GM10266 (cell line): Measurements from ENCODE around the gene FXYD1.

Experiments used
- DNase-seq: peaks from one replicate; pipeline ENCODE4 v3.0.0; 2012; ENCODE audit errors: extremely low spot score
- TF ChIP-seq, protein P1 (sequence below): IDR thresholded peaks from 2 replicates; pipeline ENCODE4 v1.5.1; 2012; ENCODE audit warnings: mild to moderate bottlenecking, low read depth; ENCODE audit not compliant: control insufficient read depth, insufficient read depth; ENCODE audit errors: missing control alignments

Gene FXYD1

GRCh38 chr19:35117116-35117515, 21.5 kb upstream of the FXYD1 start:
- DNase-seq, result no peak
- TF ChIP-seq, protein P1, sequence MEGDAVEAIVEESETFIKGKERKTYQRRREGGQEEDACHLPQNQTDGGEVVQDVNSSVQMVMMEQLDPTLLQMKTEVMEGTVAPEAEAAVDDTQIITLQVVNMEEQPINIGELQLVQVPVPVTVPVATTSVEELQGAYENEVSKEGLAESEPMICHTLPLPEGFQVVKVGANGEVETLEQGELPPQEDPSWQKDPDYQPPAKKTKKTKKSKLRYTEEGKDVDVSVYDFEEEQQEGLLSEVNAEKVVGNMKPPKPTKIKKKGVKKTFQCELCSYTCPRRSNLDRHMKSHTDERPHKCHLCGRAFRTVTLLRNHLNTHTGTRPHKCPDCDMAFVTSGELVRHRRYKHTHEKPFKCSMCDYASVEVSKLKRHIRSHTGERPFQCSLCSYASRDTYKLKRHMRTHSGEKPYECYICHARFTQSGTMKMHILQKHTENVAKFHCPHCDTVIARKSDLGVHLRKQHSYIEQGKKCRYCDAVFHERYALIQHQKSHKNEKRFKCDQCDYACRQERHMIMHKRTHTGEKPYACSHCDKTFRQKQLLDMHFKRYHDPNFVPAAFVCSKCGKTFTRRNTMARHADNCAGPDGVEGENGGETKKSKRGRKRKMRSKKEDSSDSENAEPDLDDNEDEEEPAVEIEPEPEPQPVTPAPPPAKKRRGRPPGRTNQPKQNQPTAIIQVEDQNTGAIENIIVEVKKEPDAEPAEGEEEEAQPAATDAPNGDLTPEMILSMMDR, result no peak

DNA sequence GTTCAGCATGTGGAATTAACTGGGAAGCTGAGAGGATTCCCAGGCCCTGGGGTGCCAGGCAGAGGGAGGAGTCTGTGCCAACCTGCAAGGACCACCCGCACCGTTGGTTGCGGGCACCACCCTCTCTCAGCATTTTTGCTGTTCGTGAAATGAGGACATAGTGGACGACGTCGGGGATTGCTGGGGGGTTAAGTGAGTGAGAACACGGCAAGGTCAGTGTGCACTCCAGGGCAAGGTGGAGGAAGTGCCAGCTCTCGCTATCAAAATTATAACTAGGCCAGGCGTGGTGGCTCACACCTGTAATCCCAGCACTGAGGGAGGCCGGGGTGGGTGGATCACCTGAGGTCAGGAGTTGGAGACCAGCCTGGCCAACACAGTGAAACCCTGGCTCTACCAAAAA, 20.8 kb upstream of the FXYD1 start:
- TF ChIP-seq, protein P1, result no peak
- DNase-seq, result no peak

- TF ChIP-seq, protein P1, result no peak
Measured at GRCh38 chr19:35118268-35119020, 20.2 kb upstream of the FXYD1 start.

GRCh38 chr19:35119091-35119490, 19.5 kb upstream of the FXYD1 start:
- TF ChIP-seq, protein P1, result no peak
- no peak for DNase-seq

More at GRCh38 chr19:35118268-35119020, 20.2 kb upstream of the FXYD1 start:
- no peak for DNase-seq

DNA sequence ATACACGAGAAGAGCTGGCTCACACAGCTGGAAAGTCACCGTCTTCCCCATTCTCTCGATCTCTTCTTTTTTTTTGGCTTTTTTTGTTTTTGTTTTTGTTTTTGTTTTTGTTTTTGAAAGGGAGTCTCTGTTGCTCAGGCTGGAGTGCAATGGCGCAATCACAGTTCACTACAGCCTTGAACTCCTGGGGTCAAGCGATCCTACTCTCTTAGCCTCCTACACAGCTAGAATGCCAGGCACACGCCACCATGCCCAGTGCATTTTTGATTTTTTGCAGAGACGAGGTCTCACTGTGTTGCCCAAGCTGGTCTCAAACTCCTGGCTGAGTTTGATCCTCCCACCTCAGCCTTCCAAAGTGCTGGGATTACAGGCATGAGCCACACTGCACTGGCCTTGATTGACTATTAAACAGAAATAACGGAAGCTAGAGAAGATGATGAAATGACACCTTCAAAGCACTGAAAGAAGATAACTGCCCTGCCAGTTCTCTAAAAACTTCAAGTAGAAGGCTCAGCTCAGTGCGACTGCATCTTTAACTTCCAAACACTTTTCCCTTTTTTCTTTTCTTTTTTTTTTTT, 19.0 kb upstream of the FXYD1 start:
- TF ChIP-seq, protein P1, result no peak
- no peak for DNase-seq

DNA sequence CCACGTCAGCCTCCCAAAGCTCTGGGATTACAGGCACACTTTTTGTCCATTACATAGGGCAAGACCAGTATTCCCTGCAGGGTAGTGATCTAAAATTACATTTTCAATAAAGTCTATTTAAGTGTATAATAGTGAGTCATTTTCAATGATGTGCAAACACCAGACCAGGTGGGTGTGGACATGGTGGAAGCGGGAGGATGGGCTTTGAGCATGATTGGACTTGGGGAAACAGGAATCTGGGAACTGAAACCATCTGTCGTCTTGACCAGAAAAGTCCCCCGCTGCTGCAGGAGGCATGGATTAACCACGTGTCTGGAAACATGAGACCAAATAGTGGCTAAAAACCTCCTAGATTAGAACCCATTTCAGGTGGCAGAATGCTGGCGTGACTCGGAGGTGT, 18.1 kb upstream of the FXYD1 start:
- TF ChIP-seq, protein P1, result no peak
- DNase-seq, result no peak

- TF ChIP-seq, protein P1, result no peak
- DNase-seq, result no peak
Measured at GRCh38 chr19:35120898-35121297, 17.7 kb upstream of the FXYD1 start.
